ENCODE results near the gene FBXO47.

FBXO47 gene

GRCh38 chr17:38898812-38899348 is 68.3 kb downstream of the FBXO47 start:
- no peak for TF ChIP-seq CTCF (IDR thresholded peaks at IDR 0.05; ENCODE audit: low read depth, low read length)
- DNase-seq = no peak
- Histone ChIP-seq H3K36me3 (peaks cover 19% of the 10 kb centered on the region), H3K27me3 (ENCODE audit: insufficient read depth, low read depth, severe bottlenecking) (no peaks in the 10 kb centered on the region), H3K9me3 (ENCODE audit: severe bottlenecking) (no peaks in the 10 kb centered on the region), H3K4me3 (ENCODE audit: low read depth, low read length) (no peak overlapping the region), H3K27ac (peak overlapping the region; percentile 76)

GRCh38 chr17:38898291-38898679 is 68.9 kb downstream of the FBXO47 start:
- H3K9me3 ChIP-seq (ENCODE audit: severe bottlenecking) = no peaks in the 10 kb centered on the region
- H3K27ac ChIP-seq = peak overlapping the region; percentile 76
- H3K4me3 ChIP-seq (ENCODE audit: low read depth, low read length) = no peak overlapping the region
- no peaks in the 10 kb centered on the region for H3K27me3 ChIP-seq (ENCODE audit: insufficient read depth, low read depth, severe bottlenecking)
- no peak for DNase-seq
- H3K36me3 ChIP-seq = peaks cover 14% of the 10 kb centered on the region
- TF ChIP-seq CTCF (IDR thresholded peaks at IDR 0.05; ENCODE audit: low read depth, low read length) = no peak

- no peak for DNase-seq
- Histone ChIP-seq H3K9me3 (ENCODE audit: severe bottlenecking) (no peaks in the 10 kb centered on the region), H3K27ac (peak overlapping the region; percentile 76), H3K36me3 (peaks cover 16% of the 10 kb centered on the region), H3K27me3 (ENCODE audit: insufficient read depth, low read depth, severe bottlenecking) (no peaks in the 10 kb centered on the region), H3K4me3 (ENCODE audit: low read depth, low read length) (no peak overlapping the region)
- no peak for TF ChIP-seq CTCF (IDR thresholded peaks at IDR 0.05; ENCODE audit: low read depth, low read length)
Observed at GRCh38 chr17:38897671-38898290, 69.4 kb downstream of the FBXO47 start.

GRCh38 chr17:38897176-38897575 is 70.0 kb downstream of the FBXO47 start:
- H3K27me3 ChIP-seq (ENCODE audit: insufficient read depth, low read depth, severe bottlenecking) = no peaks in the 10 kb centered on the region
- no peaks in the 10 kb centered on the region for H3K9me3 ChIP-seq (ENCODE audit: severe bottlenecking)
- H3K4me3 ChIP-seq (ENCODE audit: low read depth, low read length) = no peak overlapping the region
- no peak for TF ChIP-seq CTCF (IDR thresholded peaks at IDR 0.05; ENCODE audit: low read depth, low read length)
- peaks cover 22% of the 10 kb centered on the region for H3K36me3 ChIP-seq
- H3K27ac ChIP-seq = peak overlapping the region; percentile 76
- peak; percentile 95 for DNase-seq

GRCh38 chr17:38896346-38896954 is 70.8 kb downstream of the FBXO47 start:
- peak overlapping the region; percentile 76 for H3K27ac ChIP-seq
- no peaks in the 10 kb centered on the region for H3K27me3 ChIP-seq (ENCODE audit: insufficient read depth, low read depth, severe bottlenecking)
- H3K36me3 ChIP-seq = peaks cover 25% of the 10 kb centered on the region
- no peaks in the 10 kb centered on the region for H3K9me3 ChIP-seq (ENCODE audit: severe bottlenecking)
- peak; percentile 47 for DNase-seq
- TF ChIP-seq CTCF (IDR thresholded peaks at IDR 0.05; ENCODE audit: low read depth, low read length) = no peak
- no peak overlapping the region for H3K4me3 ChIP-seq (ENCODE audit: low read depth, low read length)
